Activated naive CD8-positive, alpha-beta T cell (primary cell): ENCODE results near the gene UTF1.

Source experiments
- H3K27ac Mint-ChIP-seq: one replicate; pipeline ENCODE4 v1.8.0; 2021; ENCODE audit warnings: mixed read lengths
- H3K27me3 Mint-ChIP-seq: one replicate; pipeline ENCODE4 v1.8.0; 2021; ENCODE audit warnings: mixed read lengths
- H3K36me3 Mint-ChIP-seq: one replicate; pipeline ENCODE4 v1.8.0; 2021; ENCODE audit warnings: mixed read lengths
- H3K4me1 Mint-ChIP-seq: one replicate; pipeline ENCODE4 v1.8.0; 2021; ENCODE audit warnings: low read depth, mixed read lengths
- H3K4me3 Mint-ChIP-seq: one replicate; pipeline ENCODE4 v1.8.0; 2021; ENCODE audit warnings: mild to moderate bottlenecking, mixed read lengths
- H3K9me3 Mint-ChIP-seq: one replicate; pipeline ENCODE4 v1.8.0; 2021; ENCODE audit warnings: low read depth, mixed read lengths

The UTF1 gene

DNA sequence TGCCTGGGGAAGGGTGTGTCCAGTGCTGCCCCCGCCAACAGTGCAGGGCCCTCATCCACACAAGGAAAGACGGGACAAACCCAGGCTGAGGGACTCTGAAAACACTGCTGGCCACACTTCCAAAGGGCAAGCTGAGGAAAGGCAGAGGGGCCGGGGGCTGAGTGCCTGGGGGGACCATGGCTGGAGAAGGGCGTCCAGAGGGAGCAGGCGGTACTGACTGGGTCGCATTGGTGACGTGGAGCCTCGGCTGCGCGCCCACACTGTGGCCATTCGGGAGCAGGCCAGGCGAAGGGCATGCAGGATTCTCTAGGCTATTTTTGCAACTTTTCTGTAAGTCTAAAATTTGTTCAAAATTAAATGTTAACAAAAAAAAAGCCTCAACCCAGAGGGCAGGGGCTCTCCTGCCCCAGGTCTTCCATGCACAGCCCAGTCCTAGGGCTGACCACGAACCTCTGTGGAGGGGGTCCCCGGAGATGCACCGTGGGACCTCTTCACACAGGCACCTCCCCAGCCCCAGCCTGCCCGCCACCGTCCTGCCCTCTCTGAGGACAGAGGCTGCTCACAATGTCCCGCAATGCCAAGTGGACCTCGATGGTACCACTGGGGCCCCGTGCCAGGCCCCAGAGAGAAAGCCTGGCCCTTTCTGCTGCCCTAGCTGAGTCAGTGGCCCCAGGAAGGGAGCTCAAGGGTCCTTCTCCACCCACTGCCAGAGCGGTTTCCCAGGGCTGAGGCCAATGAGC, 36.2 kb downstream of the UTF1 start:
- no peak overlapping the region for H3K27ac Mint-ChIP-seq
- no peak overlapping the region for H3K4me3 Mint-ChIP-seq
- no peaks in the 10 kb centered on the region for H3K9me3 Mint-ChIP-seq
- H3K4me1 Mint-ChIP-seq = peaks cover 29% of the 10 kb centered on the region
- no peaks in the 10 kb centered on the region for H3K36me3 Mint-ChIP-seq
- H3K27me3 Mint-ChIP-seq = no peaks in the 10 kb centered on the region

DNA sequence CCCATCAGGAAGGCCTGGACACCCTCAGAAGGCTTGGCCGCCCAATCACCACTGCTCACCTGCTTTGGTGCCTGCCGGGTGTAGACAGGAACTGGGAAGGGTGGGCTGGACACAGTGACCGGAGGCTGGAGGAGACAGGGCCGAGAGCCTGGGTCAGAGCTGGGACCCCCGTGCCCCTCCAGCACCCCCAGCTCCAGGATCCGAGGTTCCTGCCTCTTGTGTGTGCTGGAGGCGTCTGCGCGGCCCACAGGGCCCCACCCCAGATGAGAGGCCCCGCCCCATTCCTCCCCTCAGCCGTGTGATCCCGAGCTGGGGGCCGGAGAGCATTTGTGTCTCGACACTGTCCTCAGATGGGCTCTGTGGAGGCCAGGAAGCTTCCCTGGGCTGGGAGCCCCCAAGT, 37.3 kb downstream of the UTF1 start:
- H3K4me3 Mint-ChIP-seq = no peak overlapping the region
- no peak overlapping the region for H3K27ac Mint-ChIP-seq
- H3K9me3 Mint-ChIP-seq = no peaks in the 10 kb centered on the region
- peaks cover 29% of the 10 kb centered on the region for H3K4me1 Mint-ChIP-seq
- H3K27me3 Mint-ChIP-seq = no peaks in the 10 kb centered on the region
- no peaks in the 10 kb centered on the region for H3K36me3 Mint-ChIP-seq

DNA sequence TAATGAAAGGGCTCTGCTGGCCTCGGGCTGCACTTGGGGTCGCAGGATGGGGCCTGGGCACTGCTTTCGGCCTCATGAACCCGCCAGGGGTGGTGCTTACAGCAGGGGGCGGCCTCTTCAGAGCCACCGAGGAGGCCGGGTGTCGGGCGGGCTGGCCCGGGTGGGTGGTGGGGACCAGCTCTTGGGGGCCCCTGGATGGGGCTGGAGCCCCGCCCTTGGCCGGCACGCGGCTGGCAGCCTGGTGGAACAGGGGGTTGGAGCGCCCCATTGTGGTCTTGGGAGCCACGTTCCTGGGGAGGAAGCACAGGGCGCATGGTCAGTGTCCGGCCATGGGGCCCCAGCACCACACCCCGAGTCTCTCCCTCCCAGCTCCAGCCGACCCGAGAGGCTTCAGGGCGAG, 37.8 kb downstream of the UTF1 start:
- H3K27ac Mint-ChIP-seq = no peak overlapping the region
- H3K9me3 Mint-ChIP-seq = no peaks in the 10 kb centered on the region
- H3K27me3 Mint-ChIP-seq = no peaks in the 10 kb centered on the region
- no peak overlapping the region for H3K4me3 Mint-ChIP-seq
- peaks cover 24% of the 10 kb centered on the region for H3K4me1 Mint-ChIP-seq
- H3K36me3 Mint-ChIP-seq = no peaks in the 10 kb centered on the region

DNA sequence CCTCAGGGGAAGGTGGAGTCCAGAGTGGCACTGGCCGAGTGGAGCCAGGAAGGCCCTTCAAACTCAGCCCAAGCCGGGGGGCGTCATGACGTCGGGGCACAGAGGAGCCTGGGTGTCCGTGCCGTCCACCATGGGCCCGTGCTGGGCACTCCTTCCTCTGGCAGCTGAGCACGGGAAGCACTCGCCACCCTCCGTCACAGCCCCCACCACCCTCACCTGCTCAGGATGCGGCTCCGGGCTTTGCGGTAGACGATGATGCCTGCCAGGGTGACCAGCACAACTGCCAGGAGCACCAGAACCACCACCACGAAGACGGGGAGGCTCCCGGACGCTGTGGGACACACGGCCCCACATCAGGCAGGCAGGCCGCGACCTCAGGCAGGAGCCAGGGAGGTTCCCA, 38.5 kb downstream of the UTF1 start:
- H3K36me3 Mint-ChIP-seq = no peaks in the 10 kb centered on the region
- no peak overlapping the region for H3K4me3 Mint-ChIP-seq
- H3K9me3 Mint-ChIP-seq = no peaks in the 10 kb centered on the region
- H3K4me1 Mint-ChIP-seq = peaks cover 18% of the 10 kb centered on the region
- no peaks in the 10 kb centered on the region for H3K27me3 Mint-ChIP-seq
- H3K27ac Mint-ChIP-seq = no peak overlapping the region

DNA sequence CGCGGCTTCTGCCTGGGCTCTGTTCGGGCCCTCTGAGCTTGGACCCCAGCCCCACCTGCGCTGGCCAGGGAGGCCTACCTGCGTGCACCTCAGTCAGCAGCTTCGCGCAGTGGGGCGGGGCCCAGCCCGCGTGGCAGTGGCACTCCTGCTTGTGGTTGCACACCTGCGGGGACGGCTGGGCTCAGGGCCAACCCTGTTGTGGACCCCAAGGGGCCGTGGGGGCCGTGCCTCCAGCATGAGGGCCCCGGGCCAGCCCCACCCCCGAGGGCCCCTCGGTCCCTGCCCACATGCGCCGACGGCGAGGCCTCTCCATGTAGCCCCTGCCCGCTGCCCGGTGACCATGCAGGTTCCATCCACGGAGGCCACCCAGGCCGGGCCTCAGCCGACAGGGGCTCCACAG, 39.4 kb downstream of the UTF1 start:
- Mint-ChIP-seq H3K9me3 (no peaks in the 10 kb centered on the region), H3K4me1 (peaks cover 10% of the 10 kb centered on the region), H3K27ac (no peak overlapping the region), H3K27me3 (no peaks in the 10 kb centered on the region), H3K36me3 (no peaks in the 10 kb centered on the region), H3K4me3 (no peak overlapping the region)

DNA sequence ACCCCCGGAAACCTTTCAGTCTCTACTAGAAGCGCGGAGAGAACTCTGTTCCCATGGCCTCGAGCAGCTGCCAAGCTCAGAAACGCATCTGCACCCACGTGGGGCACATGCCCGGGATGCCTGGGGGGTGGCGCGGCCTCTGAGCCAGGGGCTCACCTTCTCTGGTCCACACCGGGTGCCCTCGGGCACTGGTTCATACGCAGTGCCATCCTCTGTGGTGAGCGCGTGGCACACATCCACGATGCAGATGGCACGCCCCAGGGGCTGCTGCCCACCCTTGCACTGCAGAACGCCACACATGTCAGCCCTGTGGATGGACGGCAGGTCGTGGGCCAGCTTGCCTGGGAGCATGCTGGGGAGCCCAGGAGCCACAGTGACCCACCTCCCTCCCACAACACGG, 40.2 kb downstream of the UTF1 start:
- H3K27me3 Mint-ChIP-seq = no peaks in the 10 kb centered on the region
- H3K4me1 Mint-ChIP-seq = peaks cover 7% of the 10 kb centered on the region
- no peak overlapping the region for H3K4me3 Mint-ChIP-seq
- H3K27ac Mint-ChIP-seq = no peak overlapping the region
- H3K9me3 Mint-ChIP-seq = no peaks in the 10 kb centered on the region
- no peaks in the 10 kb centered on the region for H3K36me3 Mint-ChIP-seq

DNA sequence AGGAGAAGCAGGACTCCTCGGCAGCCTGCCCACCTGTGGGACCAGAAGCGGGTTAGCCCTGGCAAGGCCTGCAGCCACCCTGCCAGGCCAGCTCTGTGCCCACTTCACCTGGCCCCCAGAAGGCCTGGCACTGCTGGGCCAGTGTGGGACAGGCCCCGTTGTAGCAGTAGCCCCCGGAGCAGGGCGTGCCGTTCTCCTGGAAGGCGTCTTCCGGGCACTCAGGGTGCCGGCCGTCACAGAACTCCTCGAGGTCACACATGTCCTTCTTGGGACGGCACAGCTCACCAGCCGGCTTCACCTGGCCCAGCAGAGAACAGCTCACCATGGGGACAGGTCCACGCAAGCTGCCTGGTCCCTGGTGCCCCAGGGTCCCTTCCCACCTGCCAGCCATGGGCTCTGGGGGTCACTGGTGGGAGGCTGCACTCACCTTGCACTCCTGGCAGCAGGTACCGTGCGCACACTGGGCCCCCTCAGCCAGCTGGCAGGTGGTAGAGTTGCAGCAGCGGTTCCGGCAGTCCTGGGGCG, 40.8 kb downstream of the UTF1 start:
- H3K36me3 Mint-ChIP-seq = no peaks in the 10 kb centered on the region
- no peaks in the 10 kb centered on the region for H3K9me3 Mint-ChIP-seq

DNA sequence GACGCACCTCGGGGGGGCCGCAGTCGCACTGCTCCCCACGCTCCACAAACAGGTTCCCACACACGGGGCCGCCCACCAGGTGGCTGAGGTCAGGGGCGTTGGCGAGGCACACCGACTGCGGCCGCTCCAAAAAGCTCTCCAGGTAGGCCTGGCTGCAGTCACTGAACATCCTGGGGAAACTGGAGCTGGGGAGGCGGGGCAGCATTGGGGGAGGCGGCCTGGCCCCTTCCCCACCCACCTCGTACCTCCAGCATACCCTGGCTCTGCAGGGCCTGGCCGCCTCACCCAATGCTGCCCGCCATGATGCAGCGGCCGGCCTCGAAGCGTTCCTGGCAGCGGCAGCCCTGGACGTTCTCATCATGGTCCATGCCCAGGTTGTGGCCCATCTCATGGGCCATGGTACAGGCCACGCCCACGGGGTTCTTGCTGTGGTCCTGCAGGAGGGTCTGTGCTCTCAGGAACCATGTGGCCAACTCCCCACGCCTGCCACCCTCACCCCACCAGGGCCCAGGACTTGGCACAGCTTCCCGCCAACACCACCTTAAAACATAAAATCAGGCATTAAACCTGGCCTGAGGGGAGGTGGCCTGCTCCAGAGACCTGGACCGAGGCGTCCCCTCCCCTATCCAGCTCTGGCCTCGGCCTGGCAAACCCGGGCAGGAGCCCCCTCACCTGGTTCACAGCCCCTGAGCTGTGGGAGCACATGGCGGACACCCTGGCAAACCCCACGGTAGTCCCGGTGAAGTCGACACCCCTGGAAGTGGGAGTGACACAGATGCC, 41.7 kb downstream of the UTF1 start:
- no peaks in the 10 kb centered on the region for H3K9me3 Mint-ChIP-seq
- no peak overlapping the region for H3K27ac Mint-ChIP-seq
- H3K4me3 Mint-ChIP-seq = no peak overlapping the region
- H3K36me3 Mint-ChIP-seq = no peaks in the 10 kb centered on the region
- no peaks in the 10 kb centered on the region for H3K27me3 Mint-ChIP-seq
- peaks cover 6% of the 10 kb centered on the region for H3K4me1 Mint-ChIP-seq

More for the DNA sequence above, 40.8 kb downstream of the UTF1 start:
- Mint-ChIP-seq H3K27ac (no peak overlapping the region), H3K27me3 (no peaks in the 10 kb centered on the region), H3K4me1 (peaks cover 5% of the 10 kb centered on the region), H3K4me3 (no peak overlapping the region)

DNA sequence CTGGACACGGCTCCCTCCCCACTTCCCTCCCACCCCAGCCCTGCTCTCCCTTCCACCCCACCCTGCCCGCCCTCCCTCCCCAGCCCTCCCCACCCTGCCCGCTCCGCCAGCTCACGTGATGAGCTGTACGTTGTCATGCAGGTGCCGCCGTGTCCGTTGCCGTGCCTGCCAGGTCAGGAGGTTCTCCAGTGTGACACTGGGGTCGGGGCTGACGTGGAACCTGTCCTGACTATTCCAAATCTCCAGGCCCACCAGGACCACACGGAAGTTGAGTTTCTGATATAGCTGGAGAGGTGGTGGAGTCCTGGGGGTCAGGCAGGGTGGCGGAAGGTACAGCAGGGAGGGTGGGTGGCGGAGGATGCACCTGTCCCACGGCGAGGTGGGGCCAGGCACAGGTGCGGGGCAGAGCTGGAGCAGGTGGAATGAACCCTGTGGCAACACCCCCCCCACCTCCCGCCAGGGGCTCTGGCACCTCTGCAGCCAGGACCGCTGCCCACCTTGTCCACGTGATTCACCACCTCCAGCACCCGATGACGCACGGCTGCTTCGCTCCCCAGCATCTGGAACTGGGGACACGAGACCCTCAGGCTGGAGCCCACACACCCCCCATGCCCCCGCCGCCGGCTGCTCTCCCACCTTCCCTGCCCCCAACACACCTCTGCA, 42.4 kb downstream of the UTF1 start:
- H3K4me3 Mint-ChIP-seq = no peak overlapping the region
- peaks cover 6% of the 10 kb centered on the region for H3K4me1 Mint-ChIP-seq
- no peak overlapping the region for H3K27ac Mint-ChIP-seq
- H3K27me3 Mint-ChIP-seq = no peaks in the 10 kb centered on the region
- H3K36me3 Mint-ChIP-seq = no peaks in the 10 kb centered on the region
- no peaks in the 10 kb centered on the region for H3K9me3 Mint-ChIP-seq

DNA sequence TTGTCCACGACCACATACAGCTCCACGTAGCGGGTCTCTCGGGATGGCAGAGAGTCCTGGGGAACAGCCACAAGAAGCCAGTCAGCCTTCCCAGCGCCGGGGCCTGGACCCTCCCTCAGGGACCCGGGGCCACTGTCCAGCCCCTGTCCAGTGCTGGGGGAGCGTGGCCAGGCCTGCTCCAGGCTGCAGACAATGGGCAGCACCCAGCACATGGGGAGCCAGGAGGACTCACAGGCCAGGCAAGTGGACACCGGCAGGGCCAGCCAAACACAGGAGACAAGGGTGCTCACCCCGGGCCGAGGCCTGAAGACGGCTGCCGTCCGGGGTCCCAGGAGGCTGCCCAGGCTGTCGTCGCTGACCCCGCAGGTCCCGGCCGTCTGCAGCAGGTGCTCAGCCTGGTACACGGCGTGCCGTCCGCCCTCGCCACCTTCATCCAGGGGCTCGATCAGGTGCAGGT, 43.0 kb downstream of the UTF1 start:
- Mint-ChIP-seq H3K36me3 (no peaks in the 10 kb centered on the region), H3K4me3 (no peak overlapping the region), H3K9me3 (no peaks in the 10 kb centered on the region), H3K27ac (no peak overlapping the region), H3K27me3 (no peaks in the 10 kb centered on the region), H3K4me1 (peaks cover 9% of the 10 kb centered on the region)

DNA sequence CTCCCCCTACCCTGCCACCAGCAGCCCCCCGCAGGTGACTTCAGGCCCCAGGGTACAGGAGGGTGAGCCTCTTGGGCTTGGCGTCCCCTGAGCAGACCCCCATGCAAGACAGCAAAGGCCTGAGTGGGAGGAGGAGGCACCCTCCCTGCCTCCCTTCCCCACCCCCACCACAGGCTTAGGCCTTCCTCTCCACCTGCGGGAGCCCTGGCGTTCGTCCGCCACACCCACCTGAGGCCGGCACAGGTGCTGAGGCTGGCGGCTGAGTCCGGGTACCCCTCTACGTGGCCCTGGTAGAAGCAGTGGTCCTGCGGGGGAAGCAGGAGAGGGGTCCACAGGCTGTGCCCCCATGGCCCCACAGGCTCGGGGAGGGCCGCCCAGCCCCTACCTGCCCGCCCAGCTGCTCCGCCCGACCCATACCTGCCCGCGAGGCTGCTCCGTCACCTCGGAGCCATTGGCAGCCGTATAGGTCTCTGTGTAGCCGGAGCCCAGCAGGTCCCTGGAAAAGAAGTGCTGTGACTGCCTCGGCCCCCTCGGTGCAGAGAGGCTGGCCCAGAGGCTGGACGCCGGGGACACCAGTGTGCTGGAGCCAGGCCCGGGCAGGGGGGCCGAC, 43.6 kb downstream of the UTF1 start:
- H3K27me3 Mint-ChIP-seq = no peaks in the 10 kb centered on the region
- no peaks in the 10 kb centered on the region for H3K36me3 Mint-ChIP-seq
- no peak overlapping the region for H3K4me3 Mint-ChIP-seq
- H3K9me3 Mint-ChIP-seq = no peaks in the 10 kb centered on the region
- peaks cover 16% of the 10 kb centered on the region for H3K4me1 Mint-ChIP-seq
- H3K27ac Mint-ChIP-seq = no peak overlapping the region

DNA sequence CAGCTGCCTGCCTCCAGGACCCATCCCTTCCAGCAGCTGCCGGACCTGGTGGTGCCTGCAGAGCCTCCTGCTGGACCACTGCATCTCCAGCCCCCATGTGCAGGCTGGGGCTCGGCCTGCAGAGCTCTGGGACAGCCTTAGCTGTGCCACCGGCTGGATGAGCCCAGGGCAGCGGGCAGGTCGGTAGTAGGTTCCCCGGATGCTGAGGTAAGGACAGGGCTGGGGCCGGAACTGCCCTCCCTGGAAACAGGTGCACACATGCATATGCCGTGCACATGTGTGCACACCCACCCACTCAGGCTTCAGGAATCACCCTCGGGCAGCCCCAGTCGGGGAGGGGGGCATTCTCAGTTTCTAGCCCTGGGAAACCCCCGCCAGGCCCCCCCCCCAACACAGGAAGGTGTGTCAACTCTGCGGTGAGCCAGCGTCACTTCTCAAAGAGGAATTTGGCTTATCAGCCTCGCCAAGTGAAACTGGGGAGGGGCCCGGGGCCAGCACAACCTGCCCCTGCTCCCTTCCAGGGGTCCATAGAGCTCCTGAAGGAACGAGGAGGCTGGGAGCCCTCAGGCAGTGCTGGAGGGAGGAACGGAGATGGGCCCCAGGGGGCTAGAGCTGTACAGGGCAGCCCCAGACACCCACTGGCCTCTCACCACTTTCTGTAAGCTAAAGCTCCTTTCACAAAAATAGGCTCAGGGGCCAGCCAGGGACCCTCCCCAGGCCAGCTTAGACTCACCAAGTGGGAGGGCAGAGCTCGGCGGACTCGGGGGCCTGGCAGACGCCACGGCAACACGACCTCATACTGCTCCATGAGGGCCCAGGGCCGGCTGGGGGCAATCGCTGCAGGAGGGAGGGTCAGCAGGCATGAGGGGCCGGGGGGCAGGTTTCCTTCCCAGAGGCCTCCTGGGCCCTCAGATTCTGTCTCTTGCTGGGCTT, 45.0 kb downstream of the UTF1 start:
- Mint-ChIP-seq H3K27me3 (no peaks in the 10 kb centered on the region), H3K36me3 (no peaks in the 10 kb centered on the region), H3K9me3 (no peaks in the 10 kb centered on the region), H3K4me1 (peaks cover 17% of the 10 kb centered on the region), H3K4me3 (peak overlapping the region; percentile 88), H3K27ac (peak overlapping the region; percentile 70)

DNA sequence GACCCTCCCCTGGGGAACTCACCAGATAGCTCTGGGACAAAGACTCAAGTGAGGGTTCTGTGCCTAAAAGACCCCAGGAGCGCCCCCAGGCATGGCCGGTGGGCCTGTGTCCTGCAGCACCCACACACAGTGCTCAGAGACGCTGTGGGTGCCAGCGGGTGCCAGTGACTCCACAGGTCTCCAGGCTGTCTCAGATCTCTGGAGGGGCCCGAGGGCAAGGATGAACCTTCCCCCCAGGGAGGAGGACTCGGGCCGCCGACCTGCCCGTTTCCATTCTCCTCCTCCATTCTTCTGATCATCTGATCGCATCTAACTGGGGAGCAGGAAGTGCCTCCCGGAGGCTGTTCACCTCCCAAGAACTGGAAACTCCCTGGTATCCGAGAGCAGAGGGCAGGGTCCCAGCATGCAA, 45.7 kb downstream of the UTF1 start:
- no peaks in the 10 kb centered on the region for H3K27me3 Mint-ChIP-seq
- H3K9me3 Mint-ChIP-seq = no peaks in the 10 kb centered on the region
- H3K27ac Mint-ChIP-seq = peak overlapping the region; percentile 66
- H3K4me3 Mint-ChIP-seq = peak overlapping the region; percentile 88
- H3K36me3 Mint-ChIP-seq = no peaks in the 10 kb centered on the region
- peaks cover 17% of the 10 kb centered on the region for H3K4me1 Mint-ChIP-seq

DNA sequence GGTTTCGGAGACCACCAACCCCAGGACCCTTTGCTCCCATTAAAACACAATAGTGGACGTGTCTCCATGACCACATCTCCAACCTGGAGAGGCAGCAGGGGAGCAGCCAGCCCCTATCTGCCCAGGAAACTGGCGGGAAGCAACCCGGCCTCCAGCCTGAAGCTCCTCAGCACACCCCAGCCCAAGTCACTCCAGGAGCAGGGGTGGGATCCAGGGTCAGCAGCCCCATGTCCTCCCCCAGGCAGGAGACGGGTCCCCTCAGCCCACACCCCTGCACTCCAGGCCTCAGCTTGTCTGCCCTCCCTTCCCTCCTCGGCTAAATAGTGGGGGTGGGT, 46.0 kb downstream of the UTF1 start:
- no peaks in the 10 kb centered on the region for H3K9me3 Mint-ChIP-seq
- H3K27me3 Mint-ChIP-seq = no peaks in the 10 kb centered on the region
- H3K27ac Mint-ChIP-seq = peak overlapping the region; percentile 66
- peaks cover 17% of the 10 kb centered on the region for H3K4me1 Mint-ChIP-seq
- no peaks in the 10 kb centered on the region for H3K36me3 Mint-ChIP-seq
- H3K4me3 Mint-ChIP-seq = peak overlapping the region; percentile 88
